Effector memory CD4-positive, alpha-beta T cell (primary cell): ENCODE results near the gene RPS14.
"Not testable (repeated sequence)": the region's sequence is repeated elsewhere in the genome, so short reads cannot be mapped to it uniquely, and the experiment has no call there.

Source experiments
- DNase-seq, 3 donors: peaks; one replicate each; pipeline ENCODE4 v3.0.0-alpha.2; 2020
- H3K27ac ChIP-seq: 2 replicates; pipeline ENCODE4 v1.7.0; 2013; ENCODE audit warnings: mild to moderate bottlenecking, low read length, moderate library complexity; ENCODE audit not compliant: insufficient read depth, poor library complexity, severe bottlenecking
- H3K27me3 ChIP-seq: replicated peaks from 2 replicates; pipeline ENCODE4 v1.7.0; 2013; ENCODE audit warnings: mild to moderate bottlenecking, low read length; ENCODE audit not compliant: insufficient read depth, control insufficient read depth, poor library complexity, severe bottlenecking
- H3K36me3 ChIP-seq: 2 replicates; pipeline ENCODE4 v1.7.0; 2013; ENCODE audit warnings: mild to moderate bottlenecking, low read length, moderate library complexity; ENCODE audit not compliant: control insufficient read depth, insufficient read depth
- H3K4me1 ChIP-seq: 2 replicates; pipeline ENCODE4 v1.7.0; 2013; ENCODE audit warnings: low read length, mild to moderate bottlenecking; ENCODE audit not compliant: control insufficient read depth, insufficient read depth, poor library complexity, severe bottlenecking
- H3K4me3 ChIP-seq: 2 replicates; pipeline ENCODE4 v1.7.0; 2013; ENCODE audit warnings: low read length, low read depth, mild to moderate bottlenecking; ENCODE audit not compliant: insufficient read depth, poor library complexity, severe bottlenecking
- H3K9me3 ChIP-seq: 2 replicates; pipeline ENCODE4 v1.7.0; 2013; ENCODE audit warnings: mild to moderate bottlenecking, low read length, moderate library complexity; ENCODE audit not compliant: control insufficient read depth

The RPS14 gene

DNA sequence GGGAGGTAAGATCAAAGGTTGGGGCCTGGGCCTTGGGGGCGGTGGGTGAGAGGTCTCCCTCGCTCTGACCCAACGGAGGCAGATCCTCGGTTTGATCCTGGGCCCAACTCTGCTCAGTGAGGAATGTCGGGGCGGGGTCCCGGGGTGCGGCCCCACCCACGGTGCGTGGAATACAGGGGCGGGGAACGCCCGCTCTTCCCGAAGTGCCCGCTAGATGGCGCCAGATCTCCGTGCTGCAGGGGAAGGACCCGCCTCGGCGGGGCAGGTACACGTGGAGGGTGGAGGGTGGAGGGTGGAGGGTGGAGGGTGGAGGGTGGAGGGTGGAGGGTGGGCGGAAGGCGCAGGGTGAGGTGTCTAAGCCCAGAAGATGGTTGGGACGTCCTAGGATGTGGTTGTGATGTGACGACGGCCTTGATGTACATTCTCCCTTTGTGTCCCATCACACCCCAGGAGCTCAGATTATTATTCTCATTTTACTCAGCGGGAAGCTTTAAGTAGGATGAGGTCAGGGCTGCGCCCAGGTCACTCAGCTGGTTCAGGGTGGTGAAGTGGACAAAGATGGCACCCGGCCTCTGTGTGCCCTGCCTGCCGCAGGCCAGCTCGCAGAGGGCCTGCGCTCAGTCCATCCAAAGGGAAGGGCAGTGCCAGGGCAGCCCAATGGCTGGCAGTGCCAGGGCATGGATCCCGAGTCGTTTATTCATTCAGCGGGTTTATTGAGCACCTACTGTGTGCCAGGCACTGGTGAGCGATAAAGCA, 9.4 kb upstream of the RPS14 start:
- Histone ChIP-seq H3K9me3 (no peaks in the 10 kb centered on the region), H3K4me3 (no peak overlapping the region), H3K36me3 (no peaks in the 10 kb centered on the region), H3K4me1 (peaks cover 6% of the 10 kb centered on the region), H3K27me3 (no peaks in the 10 kb centered on the region), H3K27ac (no peak overlapping the region)
- peak; percentile 69 to 81 (median 77) for DNase-seq

DNA sequence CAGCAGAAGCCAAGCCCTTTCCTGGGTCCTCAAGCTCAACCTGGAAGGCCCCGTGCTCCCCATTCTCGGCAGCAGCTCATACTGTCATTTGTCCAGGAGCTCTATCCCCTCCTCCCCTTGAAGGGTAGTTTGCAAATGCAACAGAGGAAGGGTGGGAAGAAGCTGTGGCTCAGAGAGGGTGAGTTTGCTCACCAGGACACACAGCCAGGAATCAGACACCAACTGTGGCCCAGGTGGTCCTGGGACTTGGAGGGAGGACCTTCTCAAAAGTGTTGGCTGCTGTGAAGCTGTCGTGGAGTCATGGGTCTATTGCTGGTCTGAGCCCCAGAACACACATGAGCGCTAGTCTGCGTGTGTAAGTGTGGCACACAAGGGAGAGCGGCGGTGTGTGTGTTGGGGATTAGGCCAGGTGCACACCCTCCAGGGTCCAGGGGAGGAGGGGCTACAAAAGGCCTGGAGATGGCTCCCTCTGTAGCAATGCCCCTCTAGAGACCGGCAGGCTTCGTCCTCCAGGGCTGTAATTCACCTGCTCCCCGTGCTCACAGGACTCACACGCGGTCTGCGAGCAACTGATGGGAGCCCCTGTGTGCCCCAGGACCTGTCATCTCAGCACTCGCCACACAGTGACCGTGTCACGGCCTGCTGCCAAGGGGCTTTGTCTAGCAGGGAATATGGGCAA, 8.2 kb upstream of the RPS14 start:
- Histone ChIP-seq H3K4me3 (no peak overlapping the region), H3K4me1 (peaks cover 6% of the 10 kb centered on the region), H3K27ac (no peak overlapping the region), H3K36me3 (no peaks in the 10 kb centered on the region), H3K9me3 (no peaks in the 10 kb centered on the region), H3K27me3 (no peaks in the 10 kb centered on the region)
- DNase-seq: no peak

DNA sequence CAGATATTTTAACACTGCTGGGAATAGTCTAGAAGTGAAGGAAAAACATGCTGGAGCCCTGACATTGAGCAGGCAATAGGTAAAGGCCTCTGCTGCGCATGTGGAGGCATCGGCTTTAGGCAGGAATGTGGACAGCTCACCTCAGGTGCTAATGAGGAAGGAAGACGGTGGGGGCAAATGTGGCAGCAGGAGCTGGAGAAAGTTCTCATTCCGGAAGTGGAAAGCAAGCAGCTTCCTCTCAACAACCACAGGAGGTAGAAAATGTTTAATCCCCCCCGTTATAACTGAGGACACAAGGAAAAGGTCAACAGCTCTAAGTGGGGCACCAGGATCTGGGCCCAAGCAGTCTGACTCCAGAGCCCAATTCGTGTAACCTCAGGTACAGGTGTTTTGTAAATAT, 7.6 kb upstream of the RPS14 start:
- Histone ChIP-seq H3K36me3 (no peaks in the 10 kb centered on the region), H3K4me1 (peaks cover 6% of the 10 kb centered on the region), H3K27me3 (no peaks in the 10 kb centered on the region), H3K9me3 (no peaks in the 10 kb centered on the region), H3K4me3 (no peak overlapping the region), H3K27ac (no peak overlapping the region)
- no peak for DNase-seq

- DNase-seq: no peak
- Histone ChIP-seq H3K4me3 (no peak overlapping the region), H3K36me3 (no peaks in the 10 kb centered on the region), H3K27ac (no peak overlapping the region), H3K4me1 (peaks cover 6% of the 10 kb centered on the region), H3K9me3 (no peaks in the 10 kb centered on the region), H3K27me3 (no peaks in the 10 kb centered on the region)
Measured at GRCh38 chr5:150454492-150455229, 5.1 kb upstream of the RPS14 start.

- H3K27me3 ChIP-seq, DNase-seq, H3K4me3 ChIP-seq, H3K36me3 ChIP-seq, H3K4me1 ChIP-seq, H3K9me3 ChIP-seq, H3K27ac ChIP-seq: not testable (repeated sequence)
Measured at GRCh38 chr5:150454027-150454426, 4.5 kb upstream of the RPS14 start.

GRCh38 chr5:150452914-150453313, 3.4 kb upstream of the RPS14 start:
- Histone ChIP-seq H3K9me3 (no peaks in the 10 kb centered on the region), H3K36me3 (no peaks in the 10 kb centered on the region), H3K27ac (no peak overlapping the region), H3K4me3 (no peak overlapping the region), H3K4me1 (peaks cover 12% of the 10 kb centered on the region), H3K27me3 (no peaks in the 10 kb centered on the region)
- DNase-seq: no peak

- Histone ChIP-seq H3K4me3 (no peak overlapping the region), H3K4me1 (peaks cover 10% of the 10 kb centered on the region)
Measured at GRCh38 chr5:150451594-150451993, 2.1 kb upstream of the RPS14 start.

DNA sequence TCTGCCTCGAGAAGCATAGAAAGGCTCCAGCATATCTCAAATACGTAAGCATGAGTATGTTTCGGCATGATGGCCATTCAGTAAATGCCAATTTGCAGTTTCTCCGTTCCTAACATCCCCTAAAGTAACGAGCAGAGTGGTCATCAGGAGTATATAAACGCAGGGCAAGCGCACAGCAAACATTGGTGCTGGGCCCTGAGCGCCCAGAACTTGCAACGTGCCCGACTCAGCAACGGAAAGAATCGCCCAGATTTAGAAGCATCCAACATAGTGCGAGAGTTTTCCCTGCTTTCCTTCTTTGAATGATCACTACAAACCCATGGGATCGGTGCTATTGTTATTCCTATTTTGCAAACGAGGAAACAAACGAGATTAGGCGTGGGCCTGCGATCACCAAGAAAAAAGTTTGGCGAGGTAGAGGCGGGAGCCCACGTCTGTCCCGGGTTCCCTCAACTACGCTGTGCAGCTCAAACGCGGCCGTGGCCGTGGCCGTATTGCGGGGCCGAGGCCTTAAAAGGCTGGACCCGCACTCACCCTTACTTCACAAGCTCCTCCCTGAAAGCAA, 505 bp downstream of the RPS14 start:
- H3K4me1 ChIP-seq: peaks cover 10% of the 10 kb centered on the region
- peaks cover 37% of the 10 kb centered on the region for H3K36me3 ChIP-seq
- peak overlapping the region; percentile 88 for H3K4me3 ChIP-seq
- H3K27me3 ChIP-seq: no peaks in the 10 kb centered on the region
- H3K9me3 ChIP-seq: no peaks in the 10 kb centered on the region
- DNase-seq: no peak
- peak overlapping the region; percentile 100 for H3K27ac ChIP-seq

More at GRCh38 chr5:150451594-150451993, 2.1 kb upstream of the RPS14 start:
- no peak for DNase-seq
- H3K27ac ChIP-seq: no peak overlapping the region
- no peaks in the 10 kb centered on the region for H3K9me3 ChIP-seq
- no peaks in the 10 kb centered on the region for H3K27me3 ChIP-seq
- peaks cover 11% of the 10 kb centered on the region for H3K36me3 ChIP-seq

GRCh38 chr5:150448334-150448733, 1.2 kb downstream of the RPS14 start:
- Histone ChIP-seq H3K27me3 (no peaks in the 10 kb centered on the region), H3K4me3 (peak overlapping the region; percentile 88), H3K9me3 (no peaks in the 10 kb centered on the region), H3K36me3 (peaks cover 44% of the 10 kb centered on the region), H3K4me1 (peaks cover 10% of the 10 kb centered on the region), H3K27ac (peak overlapping the region; percentile 100)
- no peak for DNase-seq
